ENCODE results near the gene RAVER1.
A peak's percentile ranks its signal among the peaks of the same experiment; 100 is the strongest.

DNA sequence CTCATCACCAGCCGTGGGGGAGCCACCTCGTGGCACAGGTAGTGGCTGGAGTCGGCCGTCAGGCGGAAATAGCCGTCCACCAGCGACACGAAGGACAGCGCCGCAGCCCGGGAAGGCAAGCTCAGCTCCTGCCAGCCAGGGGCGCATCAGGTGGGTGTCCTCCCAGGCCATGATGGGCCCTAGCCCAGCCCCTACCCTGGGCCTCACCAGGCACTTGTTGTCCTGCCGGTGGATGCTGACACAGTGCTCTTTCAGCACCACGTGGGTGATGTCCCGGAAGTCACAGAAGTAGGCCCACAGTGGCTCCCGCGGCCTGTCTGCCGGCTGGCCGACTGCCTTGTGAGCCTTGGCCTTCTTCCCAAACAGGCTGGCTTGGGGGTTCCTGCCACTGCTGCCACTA lies 31.3 kb upstream of the RAVER1 start:
- no peak for TF ChIP-seq JUND (IDR thresholded peaks at IDR 0.05; ENCODE audit: borderline replicate concordance, low read depth, low read length)
- TF ChIP-seq JUND (tag; IDR thresholded peaks at IDR 0.05; ENCODE audit: borderline replicate concordance, low read depth, low read length) = no peak
- TF ChIP-seq NFIC (IDR thresholded peaks at IDR 0.05) = no peak
- no peak for TF ChIP-seq SIN3A (IDR thresholded peaks at IDR 0.05; ENCODE audit: borderline replicate concordance in 2 of 2, control insufficient read depth in 1 of 2, low read depth in 2 of 2, low read length in 2 of 2)
- TF ChIP-seq, protein P1, sequence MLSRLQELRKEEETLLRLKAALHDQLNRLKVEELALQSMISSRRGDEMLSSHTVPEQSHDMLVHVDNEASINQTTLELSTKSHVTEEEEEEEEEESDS (CRISPR knock-in tag; IDR thresholded peaks at IDR 0.05) = no peak
- TF ChIP-seq, protein P2, sequence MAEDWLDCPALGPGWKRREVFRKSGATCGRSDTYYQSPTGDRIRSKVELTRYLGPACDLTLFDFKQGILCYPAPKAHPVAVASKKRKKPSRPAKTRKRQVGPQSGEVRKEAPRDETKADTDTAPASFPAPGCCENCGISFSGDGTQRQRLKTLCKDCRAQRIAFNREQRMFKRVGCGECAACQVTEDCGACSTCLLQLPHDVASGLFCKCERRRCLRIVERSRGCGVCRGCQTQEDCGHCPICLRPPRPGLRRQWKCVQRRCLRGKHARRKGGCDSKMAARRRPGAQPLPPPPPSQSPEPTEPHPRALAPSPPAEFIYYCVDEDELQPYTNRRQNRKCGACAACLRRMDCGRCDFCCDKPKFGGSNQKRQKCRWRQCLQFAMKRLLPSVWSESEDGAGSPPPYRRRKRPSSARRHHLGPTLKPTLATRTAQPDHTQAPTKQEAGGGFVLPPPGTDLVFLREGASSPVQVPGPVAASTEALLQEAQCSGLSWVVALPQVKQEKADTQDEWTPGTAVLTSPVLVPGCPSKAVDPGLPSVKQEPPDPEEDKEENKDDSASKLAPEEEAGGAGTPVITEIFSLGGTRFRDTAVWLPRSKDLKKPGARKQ (CRISPR knock-in tag; IDR thresholded peaks at IDR 0.05) = no peak
- TF ChIP-seq RBFOX2 (IDR thresholded peaks at IDR 0.05; ENCODE audit: low read depth, low read length) = peak; percentile 7; the same call in 1 of the 2 replicates
- TF ChIP-seq, protein P3, sequence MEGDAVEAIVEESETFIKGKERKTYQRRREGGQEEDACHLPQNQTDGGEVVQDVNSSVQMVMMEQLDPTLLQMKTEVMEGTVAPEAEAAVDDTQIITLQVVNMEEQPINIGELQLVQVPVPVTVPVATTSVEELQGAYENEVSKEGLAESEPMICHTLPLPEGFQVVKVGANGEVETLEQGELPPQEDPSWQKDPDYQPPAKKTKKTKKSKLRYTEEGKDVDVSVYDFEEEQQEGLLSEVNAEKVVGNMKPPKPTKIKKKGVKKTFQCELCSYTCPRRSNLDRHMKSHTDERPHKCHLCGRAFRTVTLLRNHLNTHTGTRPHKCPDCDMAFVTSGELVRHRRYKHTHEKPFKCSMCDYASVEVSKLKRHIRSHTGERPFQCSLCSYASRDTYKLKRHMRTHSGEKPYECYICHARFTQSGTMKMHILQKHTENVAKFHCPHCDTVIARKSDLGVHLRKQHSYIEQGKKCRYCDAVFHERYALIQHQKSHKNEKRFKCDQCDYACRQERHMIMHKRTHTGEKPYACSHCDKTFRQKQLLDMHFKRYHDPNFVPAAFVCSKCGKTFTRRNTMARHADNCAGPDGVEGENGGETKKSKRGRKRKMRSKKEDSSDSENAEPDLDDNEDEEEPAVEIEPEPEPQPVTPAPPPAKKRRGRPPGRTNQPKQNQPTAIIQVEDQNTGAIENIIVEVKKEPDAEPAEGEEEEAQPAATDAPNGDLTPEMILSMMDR (IDR thresholded peaks at IDR 0.05 in 2 of 3, conservative IDR thresholded peaks at IDR 0.05 in 1 of 3; ENCODE audit: insufficient read depth in 2 of 3, low read depth in 1 of 3, low read length in 3 of 3) = no peak
- TF ChIP-seq, protein P4, sequence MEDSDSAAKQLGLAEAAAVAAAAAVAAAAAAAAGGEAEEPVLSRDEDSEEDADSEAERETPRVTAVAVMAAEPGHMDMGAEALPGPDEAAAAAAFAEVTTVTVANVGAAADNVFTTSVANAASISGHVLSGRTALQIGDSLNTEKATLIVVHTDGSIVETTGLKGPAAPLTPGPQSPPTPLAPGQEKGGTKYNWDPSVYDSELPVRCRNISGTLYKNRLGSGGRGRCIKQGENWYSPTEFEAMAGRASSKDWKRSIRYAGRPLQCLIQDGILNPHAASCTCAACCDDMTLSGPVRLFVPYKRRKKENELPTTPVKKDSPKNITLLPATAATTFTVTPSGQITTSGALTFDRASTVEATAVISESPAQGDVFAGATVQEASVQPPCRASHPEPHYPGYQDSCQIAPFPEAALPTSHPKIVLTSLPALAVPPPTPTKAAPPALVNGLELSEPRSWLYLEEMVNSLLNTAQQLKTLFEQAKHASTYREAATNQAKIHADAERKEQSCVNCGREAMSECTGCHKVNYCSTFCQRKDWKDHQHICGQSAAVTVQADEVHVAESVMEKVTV (CRISPR knock-in tag; IDR thresholded peaks at IDR 0.05) = no peak
- no peak for TF ChIP-seq SETDB1 (IDR thresholded peaks at IDR 0.05; ENCODE audit: low read length)
- TF ChIP-seq TAF1 (IDR thresholded peaks at IDR 0.05; ENCODE audit: control insufficient read depth, extremely low read depth, insufficient read depth, low read length, severe bottlenecking) = no peak
- TF ChIP-seq, protein P5, sequence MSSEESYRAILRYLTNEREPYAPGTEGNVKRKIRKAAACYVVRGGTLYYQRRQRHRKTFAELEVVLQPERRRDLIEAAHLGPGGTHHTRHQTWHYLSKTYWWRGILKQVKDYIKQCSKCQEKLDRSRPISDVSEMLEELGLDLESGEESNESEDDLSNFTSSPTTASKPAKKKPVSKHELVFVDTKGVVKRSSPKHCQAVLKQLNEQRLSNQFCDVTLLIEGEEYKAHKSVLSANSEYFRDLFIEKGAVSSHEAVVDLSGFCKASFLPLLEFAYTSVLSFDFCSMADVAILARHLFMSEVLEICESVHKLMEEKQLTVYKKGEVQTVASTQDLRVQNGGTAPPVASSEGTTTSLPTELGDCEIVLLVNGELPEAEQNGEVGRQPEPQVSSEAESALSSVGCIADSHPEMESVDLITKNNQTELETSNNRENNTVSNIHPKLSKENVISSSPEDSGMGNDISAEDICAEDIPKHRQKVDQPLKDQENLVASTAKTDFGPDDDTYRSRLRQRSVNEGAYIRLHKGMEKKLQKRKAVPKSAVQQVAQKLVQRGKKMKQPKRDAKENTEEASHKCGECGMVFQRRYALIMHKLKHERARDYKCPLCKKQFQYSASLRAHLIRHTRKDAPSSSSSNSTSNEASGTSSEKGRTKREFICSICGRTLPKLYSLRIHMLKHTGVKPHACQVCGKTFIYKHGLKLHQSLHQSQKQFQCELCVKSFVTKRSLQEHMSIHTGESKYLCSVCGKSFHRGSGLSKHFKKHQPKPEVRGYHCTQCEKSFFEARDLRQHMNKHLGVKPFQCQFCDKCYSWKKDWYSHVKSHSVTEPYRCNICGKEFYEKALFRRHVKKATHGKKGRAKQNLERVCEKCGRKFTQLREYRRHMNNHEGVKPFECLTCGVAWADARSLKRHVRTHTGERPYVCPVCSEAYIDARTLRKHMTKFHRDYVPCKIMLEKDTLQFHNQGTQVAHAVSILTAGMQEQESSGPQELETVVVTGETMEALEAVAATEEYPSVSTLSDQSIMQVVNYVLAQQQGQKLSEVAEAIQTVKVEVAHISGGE (CRISPR knock-in tag; IDR thresholded peaks at IDR 0.05) = no peak
- no peak for TF ChIP-seq TCF7 (IDR thresholded peaks at IDR 0.05; ENCODE audit: borderline replicate concordance)

Measured in K562 (cell line).